Glutamatergic neuron (in vitro differentiated cells): ENCODE data around the gene LYST. TPM values are rescaled to one million over a fixed set of nuclear protein-coding genes. Genes with fewer than 3 reads are reported as not detected.
A peak's percentile ranks its signal among the peaks of the same experiment; 100 is the strongest.

Experiments
- DNase-seq: peaks from one replicate; pipeline ENCODE4 v3.0.0; 2022
- H3K27ac Mint-ChIP-seq: one replicate; pipeline ENCODE4 v1.8.0; 2020; ENCODE audit warnings: mild to moderate bottlenecking, mixed read lengths, inconsistent platforms; ENCODE audit not compliant: unreplicated experiment
- H3K27me3 Mint-ChIP-seq: one replicate; pipeline ENCODE4 v1.8.0; 2020; ENCODE audit warnings: mild to moderate bottlenecking, moderate library complexity, mixed read lengths, inconsistent platforms; ENCODE audit not compliant: unreplicated experiment
- H3K36me3 Mint-ChIP-seq: one replicate; pipeline ENCODE4 v1.8.0; 2020; ENCODE audit warnings: mild to moderate bottlenecking, mixed read lengths, inconsistent platforms; ENCODE audit not compliant: unreplicated experiment
- H3K4me1 Mint-ChIP-seq: one replicate; pipeline ENCODE4 v1.8.0; 2020; ENCODE audit warnings: mild to moderate bottlenecking, low read depth, mixed read lengths, inconsistent platforms; ENCODE audit not compliant: unreplicated experiment
- H3K4me3 Mint-ChIP-seq: one replicate; pipeline ENCODE4 v1.8.0; 2020; ENCODE audit warnings: mild to moderate bottlenecking, mixed read lengths, inconsistent platforms; ENCODE audit not compliant: unreplicated experiment
- H3K9me3 Mint-ChIP-seq: one replicate; pipeline ENCODE4 v1.8.0; 2020; ENCODE audit warnings: mild to moderate bottlenecking, moderate library complexity, mixed read lengths, inconsistent platforms; ENCODE audit not compliant: unreplicated experiment
- CTCF ChIP-seq: fragments of 200-600 bp; sonication (generic); IDR thresholded peaks from one replicate; pipeline ENCODE4 v1.5.0; 2021; ENCODE audit not compliant: partially characterized antibody, unreplicated experiment
- total RNA-seq: library from RNA; stranded (reverse); fragmentation: NEBNext Ultra II Directional; extraction: Animal tissue kit (Norgen Biotek cat#: 25700); gene quantifications from one replicate; pipeline ENCODE4 v1.2.1, GENCODE V29; 2021; ENCODE audit not compliant: unreplicated experiment

The LYST gene
- total RNA-seq, 1 donor from 2014 or later: 33.6 TPM

GRCh38 chr1:235834620-235835019, 32.1 kb downstream of the LYST start:
- Mint-ChIP-seq H3K36me3 (no peaks in the 10 kb centered on the region), H3K9me3 (no peaks in the 10 kb centered on the region), H3K4me3 (no peak overlapping the region), H3K27ac (no peak overlapping the region), H3K4me1 (peaks cover 6% of the 10 kb centered on the region), H3K27me3 (no peaks in the 10 kb centered on the region)
- DNase-seq: no peak
- no peak for TF ChIP-seq CTCF

GRCh38 chr1:235832011-235832410, 34.7 kb downstream of the LYST start:
- DNase-seq: no peak
- Mint-ChIP-seq H3K4me3 (no peak overlapping the region), H3K36me3 (no peaks in the 10 kb centered on the region), H3K27me3 (no peaks in the 10 kb centered on the region), H3K9me3 (no peaks in the 10 kb centered on the region), H3K27ac (no peak overlapping the region), H3K4me1 (peaks cover 6% of the 10 kb centered on the region)
- no peak for TF ChIP-seq CTCF

- Mint-ChIP-seq H3K27me3 (no peaks in the 10 kb centered on the region), H3K27ac (no peak overlapping the region), H3K9me3 (no peaks in the 10 kb centered on the region), H3K36me3 (no peaks in the 10 kb centered on the region), H3K4me3 (peak overlapping the region; percentile 6), H3K4me1 (peaks cover 6% of the 10 kb centered on the region)
- TF ChIP-seq CTCF: no peak
- DNase-seq: no peak
These were observed 35.6 kb downstream of the LYST start for GRCh38 chr1:235831148-235831547.

- no peak for DNase-seq
- TF ChIP-seq CTCF: no peak
- Mint-ChIP-seq H3K4me1 (peaks cover 4% of the 10 kb centered on the region), H3K36me3 (no peaks in the 10 kb centered on the region), H3K9me3 (no peaks in the 10 kb centered on the region), H3K4me3 (no peak overlapping the region), H3K27me3 (no peaks in the 10 kb centered on the region), H3K27ac (no peak overlapping the region)
These were observed 40.4 kb downstream of the LYST start for GRCh38 chr1:235826102-235826854.

- H3K4me3 Mint-ChIP-seq: no peak overlapping the region
These were observed 41.5 kb downstream of the LYST start for GRCh38 chr1:235825229-235825628.

More at GRCh38 chr1:235825229-235825628, 41.5 kb downstream of the LYST start:
- Mint-ChIP-seq H3K27me3 (no peaks in the 10 kb centered on the region), H3K4me1 (no peaks in the 10 kb centered on the region), H3K9me3 (no peaks in the 10 kb centered on the region), H3K27ac (no peak overlapping the region), H3K36me3 (no peaks in the 10 kb centered on the region)
- DNase-seq: no peak
- TF ChIP-seq CTCF: no peak
